ENCODE results near the gene DAND5.
"Not testable (repeated sequence)": the region's sequence is repeated elsewhere in the genome, so short reads cannot be mapped to it uniquely, and the experiment has no call there.

DAND5 gene

GRCh38 chr19:12945479-12946091, 23.8 kb upstream of the DAND5 start, which contains the start of gene RAD23A:
Gene RAD23A (plus strand): TSS chr19:12945862. CDS start chr19:12945949, 87 bp downstream.
- DNase-seq (ENCODE audit: low spot score) = peak; percentile 94

- DNase-seq (ENCODE audit: low spot score) = peak; percentile 93
Measured at GRCh38 chr19:12946092-12946721, 23.2 kb upstream of the DAND5 start.

GRCh38 chr19:12946731-12947496, 22.5 kb upstream of the DAND5 start:
- no peak for DNase-seq (ENCODE audit: low spot score)

GRCh38 chr19:12947702-12948611, 21.4 kb upstream of the DAND5 start:
- DNase-seq (ENCODE audit: low spot score) = no peak

GRCh38 chr19:12948612-12949362, 20.6 kb upstream of the DAND5 start:
- no peak for DNase-seq (ENCODE audit: low spot score)

- DNase-seq (ENCODE audit: low spot score) = no peak
Measured at GRCh38 chr19:12949363-12950283, 19.8 kb upstream of the DAND5 start.

- not testable (repeated sequence) for DNase-seq (ENCODE audit: low spot score)
Measured at GRCh38 chr19:12952050-12952449, 17.3 kb upstream of the DAND5 start.

GRCh38 chr19:12952488-12953137, 16.8 kb upstream of the DAND5 start:
- DNase-seq (ENCODE audit: low spot score) = no peak

GRCh38 chr19:12953138-12953798, 16.1 kb upstream of the DAND5 start:
- no peak for DNase-seq (ENCODE audit: low spot score)

GRCh38 chr19:12953799-12954611, 15.4 kb upstream of the DAND5 start:
- no peak for DNase-seq (ENCODE audit: low spot score)

GRCh38 chr19:12954612-12954962, 14.8 kb upstream of the DAND5 start:
- no peak for DNase-seq (ENCODE audit: low spot score)

- DNase-seq (ENCODE audit: low spot score) = not testable (repeated sequence)
Measured at GRCh38 chr19:12955575-12955974, 13.8 kb upstream of the DAND5 start.

GRCh38 chr19:12955996-12956395, 13.4 kb upstream of the DAND5 start:
- DNase-seq (ENCODE audit: low spot score) = no peak

GRCh38 chr19:12956446-12957388, 12.7 kb upstream of the DAND5 start, which contains the start of gene GADD45GIP1:
Gene GADD45GIP1 (minus strand): TSS chr19:12957223. CDS start chr19:12957212, 11 bp downstream.
- DNase-seq (ENCODE audit: low spot score) = peak; percentile 92

- not testable (repeated sequence) for DNase-seq (ENCODE audit: low spot score)
Measured at GRCh38 chr19:12957389-12957952, 11.9 kb upstream of the DAND5 start.

- no peak for DNase-seq (ENCODE audit: low spot score)
Measured at GRCh38 chr19:12959481-12959880, 9.9 kb upstream of the DAND5 start.

Data from iPS-NIHi11 (cell line).